Immature natural killer cell (primary cell): ENCODE measurements around the gene TIMD4. TPM values are rescaled to one million over a fixed set of nuclear protein-coding genes. Genes with fewer than 3 reads are reported as not detected.
A peak's percentile ranks its signal among the peaks of the same experiment; 100 is the strongest.
"Not testable (repeated sequence)": the region's sequence is repeated elsewhere in the genome, so short reads cannot be mapped to it uniquely, and the experiment has no call there.

Experiments
- DNase-seq, 3 donors: peaks; one replicate each; pipeline ENCODE4 v3.0.0; 2022; ENCODE audit warnings: mixed read lengths in 1 of 3
- H3K27ac Mint-ChIP-seq, 6 donors: one replicate each; pipeline ENCODE4 v1.8.0; 2020; ENCODE audit warnings: mixed read lengths in 6 of 6, mild to moderate bottlenecking in 5 of 6, inconsistent platforms in 4 of 6, moderate library complexity in 3 of 6
- H3K27me3 Mint-ChIP-seq, 3 donors: one replicate each; pipeline ENCODE4 v1.8.0; 2020 to 2021; ENCODE audit warnings: low read depth in 3 of 3, mild to moderate bottlenecking in 3 of 3, mixed read lengths in 3 of 3, moderate library complexity in 3 of 3, inconsistent platforms in 1 of 3
- H3K36me3 Mint-ChIP-seq, 3 donors: one replicate each; pipeline ENCODE4 v1.8.0; 2020; ENCODE audit warnings: mixed read lengths in 3 of 3, inconsistent platforms in 2 of 3, mild to moderate bottlenecking in 2 of 3
- H3K4me1 Mint-ChIP-seq, 2 donors: one replicate each; pipeline ENCODE4 v1.8.0; 2020; ENCODE audit warnings: inconsistent platforms in 2 of 2, mild to moderate bottlenecking in 2 of 2, mixed read lengths in 2 of 2, moderate library complexity in 1 of 2
- H3K4me3 Mint-ChIP-seq, 5 donors: one replicate each; pipeline ENCODE4 v1.8.0; 2020; ENCODE audit warnings: mild to moderate bottlenecking in 5 of 5, mixed read lengths in 5 of 5, inconsistent platforms in 3 of 5, moderate library complexity in 3 of 5
- H3K9me3 Mint-ChIP-seq, 6 donors: one replicate each; pipeline ENCODE4 v1.8.0; 2020; ENCODE audit warnings: mild to moderate bottlenecking in 6 of 6, mixed read lengths in 6 of 6, inconsistent platforms in 4 of 6, moderate library complexity in 3 of 6
- polyA plus RNA-seq, 3 donors: library from polyadenylated mRNA; unstranded; fragments of 300-500 nt; fragmentation: Illumina TruSeq; gene quantifications; one replicate each; pipeline ENCODE4 v1.2.3, GENCODE V29; 2021

The TIMD4 gene
- polyA plus RNA-seq, result under 1 TPM in 1 of 3 donors, not detected in 2; 0.43 TPM

DNA sequence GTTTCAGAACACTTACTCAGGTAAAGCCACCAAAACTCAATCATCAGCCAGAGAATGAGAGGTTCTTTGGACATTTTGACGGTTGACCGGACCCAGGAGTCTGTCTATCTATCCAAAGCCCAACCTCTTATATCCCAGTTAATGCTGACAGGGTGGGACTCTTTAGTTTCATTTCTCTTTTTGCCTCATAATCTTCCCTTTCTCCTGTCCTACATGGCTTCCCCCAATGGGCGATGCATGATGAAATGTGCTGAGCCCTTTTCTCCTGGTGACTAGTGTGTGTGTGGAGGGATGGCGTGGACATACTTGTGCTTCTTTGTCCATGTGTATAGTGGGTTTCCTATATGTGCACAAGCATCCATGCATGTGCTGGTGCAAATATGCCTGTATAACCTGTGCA is at the start of gene TIMD4:
TIMD4 (minus strand) TSS at position 102 of the 400 bp plus-strand sequence; CDS start at position 74, 28 bp downstream.
- peak within 1 kb of the TSS in 1 of 6 donors; percentile 63 for H3K27ac Mint-ChIP-seq

DNA sequence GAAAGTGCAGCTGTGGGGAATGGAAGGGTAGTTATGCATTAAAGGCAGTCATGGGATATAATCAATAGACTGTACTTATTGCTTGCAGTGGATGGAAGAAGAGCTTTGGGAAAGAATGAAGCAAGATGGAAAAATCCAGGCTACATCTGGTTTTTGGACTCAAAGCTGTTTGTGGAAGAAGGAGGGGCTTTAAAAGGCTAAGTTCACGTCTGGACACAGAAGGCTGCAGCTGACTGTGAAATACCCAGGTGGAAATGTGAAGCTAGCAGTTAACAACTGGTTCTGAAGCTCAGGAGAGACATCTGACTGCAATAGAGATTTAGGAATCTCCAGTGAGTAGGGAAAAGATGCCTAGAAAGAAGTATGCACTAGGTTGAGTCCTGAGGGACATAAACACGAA is 43.2 kb upstream of the TIMD4 start:
- Mint-ChIP-seq H3K4me1 (peaks cover 6 to 15% of the 10 kb centered on the region in 2 donors), H3K27ac (no peak overlapping the region), H3K4me3 (no peak overlapping the region), H3K9me3 (peaks cover 0 to 5% (median 0%) of the 10 kb centered on the region in 6 donors), H3K36me3 (peaks cover 4 to 22% (median 7%) of the 10 kb centered on the region in 3 donors), H3K27me3 (peaks cover 2 to 4% (median 3%) of the 10 kb centered on the region in 3 donors)
- no peak for DNase-seq

More for the DNA sequence above, at the start of gene TIMD4:
- H3K36me3 Mint-ChIP-seq, result peaks cover 0 to 9% (median 5%) of the 10 kb centered on the region in 3 donors
- peaks cover 0 to 6% (median 2%) of the 10 kb centered on the region in 3 donors for H3K27me3 Mint-ChIP-seq
- peaks cover 0 to 3% (median 0%) of the 10 kb centered on the region in 6 donors for H3K9me3 Mint-ChIP-seq
- no peak within 1 kb of the TSS for H3K4me3 Mint-ChIP-seq
- H3K4me1 Mint-ChIP-seq, result no peaks in the 10 kb centered on the region
- DNase-seq, result no peak

DNA sequence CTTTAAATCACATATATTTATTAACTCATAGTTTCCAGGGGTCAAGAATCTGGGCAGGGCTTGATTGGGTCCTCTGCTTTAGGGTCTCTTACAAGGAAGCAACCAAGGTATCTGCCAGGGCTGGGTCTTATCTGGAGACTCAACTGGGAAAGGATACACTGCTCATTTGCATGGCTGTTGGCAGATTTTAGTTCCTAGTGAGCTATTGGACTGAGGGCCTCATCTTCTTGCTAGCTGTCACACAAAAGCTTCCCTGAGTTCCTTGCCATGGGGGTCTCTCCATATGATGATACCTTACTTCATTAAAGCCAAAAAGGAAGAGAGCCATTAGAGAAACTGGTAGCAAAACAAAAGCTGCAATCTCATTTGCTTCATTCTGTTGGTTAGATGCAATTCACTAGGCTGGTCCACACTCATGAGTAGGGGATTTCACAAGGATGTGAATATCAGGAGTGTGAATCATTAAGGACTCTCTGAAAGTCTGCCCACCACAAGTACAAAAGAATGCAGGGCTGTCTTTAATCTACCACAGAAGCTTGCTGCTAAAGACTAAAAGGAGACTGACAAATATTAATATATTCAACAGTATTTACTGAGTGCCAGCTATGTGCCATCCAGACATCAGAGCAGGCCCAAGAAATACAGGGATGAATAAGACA is 42.0 kb upstream of the TIMD4 start:
- H3K27me3 Mint-ChIP-seq, result peaks cover 2 to 4% (median 3%) of the 10 kb centered on the region in 3 donors
- peaks cover 3 to 13% (median 6%) of the 10 kb centered on the region in 6 donors for H3K9me3 Mint-ChIP-seq
- peaks cover 6 to 15% of the 10 kb centered on the region in 2 donors for H3K4me1 Mint-ChIP-seq
- no peak overlapping the region for H3K4me3 Mint-ChIP-seq
- no peak for DNase-seq
- peak overlapping the region in 3 of 6 donors; percentile 11 to 51 (median 41) for H3K27ac Mint-ChIP-seq
- peaks cover 4 to 26% (median 17%) of the 10 kb centered on the region in 3 donors for H3K36me3 Mint-ChIP-seq

DNA sequence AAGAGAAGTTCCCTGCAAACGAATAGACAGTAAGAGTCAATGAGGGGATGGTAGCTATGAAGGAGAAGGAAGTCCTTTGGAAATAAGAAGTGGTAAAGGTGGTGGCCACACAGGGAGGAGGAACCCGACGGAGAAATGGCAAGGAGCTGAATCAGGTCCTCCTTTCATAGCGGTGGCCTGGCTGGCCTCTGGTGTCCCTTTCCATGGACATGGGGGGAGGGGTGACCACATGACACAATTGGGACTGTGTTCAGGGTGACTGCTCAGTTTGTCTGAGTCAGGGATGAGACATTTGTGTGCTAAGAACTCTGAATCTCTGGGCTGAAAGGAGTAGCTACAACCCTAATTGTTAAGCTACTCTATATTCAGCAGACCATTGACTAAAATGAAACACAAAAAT is 28.7 kb upstream of the TIMD4 start:
- H3K27me3 Mint-ChIP-seq, result peaks cover 0 to 3% (median 0%) of the 10 kb centered on the region in 3 donors
- peaks cover 0 to 6% (median 2%) of the 10 kb centered on the region in 6 donors for H3K9me3 Mint-ChIP-seq
- H3K4me3 Mint-ChIP-seq, result no peak overlapping the region
- peak overlapping the region in 1 of 6 donors; percentile 45 for H3K27ac Mint-ChIP-seq
- peaks cover 0 to 2% of the 10 kb centered on the region in 2 donors for H3K4me1 Mint-ChIP-seq
- DNase-seq, result no peak
- peaks cover 0 to 18% (median 0%) of the 10 kb centered on the region in 3 donors for H3K36me3 Mint-ChIP-seq

DNA sequence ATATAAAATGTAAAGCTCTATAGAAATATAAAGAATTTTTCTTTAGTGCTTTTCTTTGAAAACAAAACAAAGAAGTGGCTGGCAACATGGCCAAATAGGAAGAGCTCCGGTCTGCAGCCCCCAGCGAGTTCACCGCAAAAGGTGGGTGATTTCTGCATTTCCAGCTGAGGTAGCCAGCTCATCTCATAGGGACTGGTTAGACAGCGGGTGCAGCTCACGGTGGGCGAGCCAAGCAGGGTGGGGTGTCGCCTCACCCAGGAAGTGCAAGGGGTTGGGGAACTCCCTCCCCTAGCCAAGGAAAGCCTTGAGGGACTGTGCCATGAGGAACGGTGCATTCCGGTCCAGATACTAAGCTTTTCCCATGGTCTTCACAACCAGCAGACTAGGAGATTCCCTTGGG is 21.0 kb upstream of the TIMD4 start:
- no peak for DNase-seq
- Mint-ChIP-seq H3K4me3 (no peak overlapping the region), H3K27me3 (peaks cover 0 to 3% (median 0%) of the 10 kb centered on the region in 3 donors), H3K27ac (peak overlapping the region in 1 of 6 donors; percentile 28), H3K4me1 (peaks cover 0 to 2% of the 10 kb centered on the region in 2 donors), H3K9me3 (peaks cover 0 to 5% (median 3%) of the 10 kb centered on the region in 6 donors), H3K36me3 (peaks cover 0 to 26% (median 0%) of the 10 kb centered on the region in 3 donors)

DNA sequence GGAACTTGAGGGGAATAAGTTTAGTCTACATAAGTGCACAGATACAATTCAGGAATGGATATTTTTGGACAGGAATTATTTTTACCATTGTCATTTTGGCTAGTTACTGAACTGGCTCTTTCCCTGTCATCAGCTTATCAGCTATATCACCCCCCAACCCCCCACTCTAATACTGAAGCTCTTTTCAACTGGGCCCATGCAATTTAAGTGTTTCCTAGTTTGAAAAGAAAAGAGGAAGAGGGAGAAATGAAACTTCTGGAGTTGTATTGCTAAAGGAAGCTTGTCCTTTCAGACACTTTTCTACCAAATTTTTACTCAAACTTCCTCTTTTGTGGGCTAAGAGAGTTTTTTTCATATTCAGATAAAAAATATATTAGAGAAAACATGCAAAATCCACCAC is 18.5 kb upstream of the TIMD4 start:
- no peak for DNase-seq
- Mint-ChIP-seq H3K4me1 (peaks cover 0 to 7% of the 10 kb centered on the region in 2 donors), H3K27me3 (peaks cover 0 to 3% (median 2%) of the 10 kb centered on the region in 3 donors), H3K4me3 (no peak overlapping the region), H3K9me3 (peaks cover 0 to 2% (median 0%) of the 10 kb centered on the region in 6 donors), H3K27ac (no peak overlapping the region), H3K36me3 (peaks cover 0 to 9% (median 0%) of the 10 kb centered on the region in 3 donors)

DNA sequence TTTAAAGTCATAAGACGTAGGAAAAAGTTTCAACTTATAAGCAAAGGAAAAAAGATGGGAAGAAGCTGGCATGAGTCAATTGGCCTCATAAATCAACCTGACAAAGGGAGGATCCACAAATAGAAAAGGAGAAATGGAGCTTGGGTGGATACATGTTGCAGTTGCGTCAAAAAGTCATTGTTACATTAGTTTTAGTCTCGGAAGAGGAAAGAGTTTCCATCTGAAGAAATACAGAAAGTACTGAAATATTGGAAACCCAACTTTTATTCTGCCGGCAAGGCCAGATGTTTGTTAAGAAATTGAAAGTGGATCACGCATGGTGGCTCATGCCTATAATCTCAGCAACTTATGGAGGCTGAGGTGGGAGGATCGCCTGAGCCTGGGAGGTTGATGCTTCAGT is 11.3 kb upstream of the TIMD4 start:
- H3K36me3 Mint-ChIP-seq, result peaks cover 0 to 12% (median 0%) of the 10 kb centered on the region in 3 donors
- H3K9me3 Mint-ChIP-seq, result peaks cover 0 to 1% (median 0%) of the 10 kb centered on the region in 6 donors
- H3K4me1 Mint-ChIP-seq, result peaks cover 3 to 18% of the 10 kb centered on the region in 2 donors
- H3K27ac Mint-ChIP-seq, result peak overlapping the region in 1 of 6 donors; percentile 13
- peaks cover 0 to 5% (median 0%) of the 10 kb centered on the region in 3 donors for H3K27me3 Mint-ChIP-seq
- H3K4me3 Mint-ChIP-seq, result no peak overlapping the region
- no peak for DNase-seq

DNA sequence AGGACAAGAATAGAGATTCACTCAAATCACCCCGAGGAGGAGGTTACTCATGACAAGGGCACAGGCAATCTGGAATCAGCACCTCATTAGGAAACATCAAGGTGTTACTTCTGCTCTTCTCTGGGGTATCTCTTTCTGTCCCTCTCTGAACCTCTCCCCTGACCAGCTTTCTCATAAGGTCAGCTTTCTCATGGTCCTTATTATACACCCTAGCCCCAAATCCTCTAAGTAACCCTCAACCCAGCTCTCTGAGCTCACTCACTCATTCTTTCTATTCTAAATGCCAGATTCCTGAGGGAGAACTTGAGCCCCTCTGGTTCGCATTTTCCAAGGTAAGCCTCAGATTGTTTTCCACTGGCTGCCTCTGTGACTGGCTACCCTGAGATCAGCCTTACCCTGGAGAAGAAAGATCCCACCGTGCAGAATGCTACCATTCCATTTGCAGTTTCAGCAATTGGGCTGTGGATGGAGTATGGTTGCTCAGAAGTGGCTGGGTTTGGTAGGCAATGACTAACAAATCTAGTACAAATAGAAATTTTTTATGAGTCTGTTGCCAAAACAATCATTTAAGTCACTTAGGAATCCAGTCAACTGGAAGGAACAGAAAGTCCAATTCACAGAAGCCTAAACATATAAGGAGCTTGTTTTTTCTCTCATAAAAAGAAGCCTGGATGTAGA is 9.0 kb upstream of the TIMD4 start:
- Mint-ChIP-seq H3K36me3 (peaks cover 0 to 12% (median 0%) of the 10 kb centered on the region in 3 donors), H3K9me3 (peaks cover 0 to 1% (median 0%) of the 10 kb centered on the region in 6 donors), H3K4me1 (peaks cover 3 to 16% of the 10 kb centered on the region in 2 donors), H3K4me3 (no peak overlapping the region), H3K27ac (peak overlapping the region in 2 of 6 donors; percentile 12 to 54), H3K27me3 (peaks cover 0 to 5% (median 0%) of the 10 kb centered on the region in 3 donors)
- DNase-seq, result no peak

DNA sequence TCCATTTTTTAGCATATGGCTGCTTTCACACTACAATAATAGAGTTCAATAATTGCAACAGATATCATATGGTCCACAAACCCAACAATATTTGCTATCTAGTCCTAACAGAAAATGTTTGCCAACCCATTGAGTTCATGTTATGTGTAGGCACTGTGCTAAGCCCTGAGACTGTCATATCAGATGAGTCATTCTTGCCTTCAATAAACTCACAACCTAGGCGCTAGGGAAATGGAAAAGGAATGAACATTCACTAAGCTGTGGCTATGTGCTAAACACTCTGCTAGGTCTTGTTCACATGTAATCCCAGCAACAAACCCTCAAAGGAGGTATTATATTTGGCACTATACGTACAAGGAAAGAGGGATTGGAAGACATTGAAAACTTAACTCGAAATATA is 8.4 kb upstream of the TIMD4 start:
- Mint-ChIP-seq H3K4me1 (peaks cover 3 to 10% of the 10 kb centered on the region in 2 donors), H3K36me3 (peaks cover 0 to 12% (median 0%) of the 10 kb centered on the region in 3 donors), H3K9me3 (peaks cover 0 to 1% (median 0%) of the 10 kb centered on the region in 6 donors), H3K27me3 (peaks cover 0 to 3% (median 0%) of the 10 kb centered on the region in 3 donors), H3K27ac (peak overlapping the region in 2 of 6 donors; percentile 1 to 54), H3K4me3 (no peak overlapping the region)
- no peak for DNase-seq

DNA sequence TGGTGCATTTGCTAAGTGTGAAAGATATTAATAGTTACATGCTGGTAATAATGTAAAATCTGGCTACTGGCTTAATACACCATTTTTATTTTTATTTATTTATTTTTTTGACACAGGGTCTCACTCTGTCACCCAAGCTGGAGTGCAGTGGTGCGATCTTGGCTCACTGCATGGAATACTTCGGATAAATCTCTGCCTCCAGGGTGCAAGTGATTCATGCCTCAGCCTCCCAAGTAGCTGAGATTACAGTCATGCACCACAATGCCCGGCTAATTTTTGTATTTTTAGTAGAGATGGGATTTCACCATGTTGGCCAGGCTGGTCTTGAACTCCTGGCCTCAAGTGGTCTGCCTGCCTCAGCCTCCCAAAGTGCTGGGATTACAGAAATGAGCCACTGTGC is 4.4 kb upstream of the TIMD4 start:
- not testable (repeated sequence) for H3K4me1 Mint-ChIP-seq, H3K4me3 Mint-ChIP-seq, H3K36me3 Mint-ChIP-seq, DNase-seq, H3K27me3 Mint-ChIP-seq, H3K27ac Mint-ChIP-seq, H3K9me3 Mint-ChIP-seq

DNA sequence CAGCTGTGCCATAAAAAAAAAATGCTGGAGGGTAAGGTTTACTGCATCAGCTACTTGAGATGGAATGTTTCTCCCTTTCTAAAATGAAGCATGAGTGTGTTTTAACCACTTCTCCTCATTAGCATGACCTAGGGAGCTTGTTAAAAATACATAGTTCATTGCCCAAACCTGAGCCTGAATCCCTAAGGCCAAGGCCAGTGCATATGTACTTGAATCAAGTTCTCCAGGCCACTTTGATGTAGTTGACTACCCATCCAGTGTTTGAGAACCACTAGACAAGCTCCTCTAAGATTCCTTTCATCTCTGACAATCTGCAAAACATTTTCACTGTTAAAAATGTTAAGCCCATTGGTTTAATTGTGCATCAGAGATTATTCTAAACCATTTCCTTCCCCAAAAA is 6.7 kb downstream of the TIMD4 start:
- Mint-ChIP-seq H3K9me3 (no peaks in the 10 kb centered on the region), H3K27ac (peak overlapping the region in 3 of 6 donors; percentile 8 to 78 (median 59)), H3K27me3 (peaks cover 1 to 2% (median 2%) of the 10 kb centered on the region in 3 donors), H3K4me1 (peaks cover 8 to 10% of the 10 kb centered on the region in 2 donors), H3K4me3 (peak overlapping the region in 1 of 5 donors; percentile 27), H3K36me3 (peaks cover 8 to 17% (median 11%) of the 10 kb centered on the region in 3 donors)
- DNase-seq, result no peak

DNA sequence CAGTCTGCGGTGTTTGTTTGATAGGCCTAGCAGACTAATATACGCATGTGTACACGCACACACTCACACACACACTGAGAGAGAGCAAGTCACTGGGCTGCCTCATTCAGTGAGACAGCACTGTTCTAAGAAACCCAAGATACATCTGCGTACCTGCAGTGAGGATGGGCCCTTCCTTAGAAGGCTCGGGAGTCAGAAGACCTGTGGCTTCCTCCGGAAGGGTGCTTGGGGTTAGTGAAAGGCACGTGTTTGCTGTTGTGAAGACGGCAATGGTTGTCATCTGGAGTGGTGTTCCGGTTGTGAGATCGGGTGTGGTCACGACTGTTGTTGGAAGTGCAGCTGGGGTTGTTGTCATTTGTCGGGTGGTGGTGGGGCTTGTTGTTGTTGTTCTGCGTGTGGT is 11.7 kb downstream of the TIMD4 start:
- H3K9me3 Mint-ChIP-seq, result no peaks in the 10 kb centered on the region
- peak overlapping the region in 1 of 5 donors; percentile 5 for H3K4me3 Mint-ChIP-seq
- peaks cover 3 to 18% of the 10 kb centered on the region in 2 donors for H3K4me1 Mint-ChIP-seq
- peak overlapping the region in 3 of 6 donors; percentile 14 to 51 (median 18) for H3K27ac Mint-ChIP-seq
- peaks cover 11 to 40% (median 14%) of the 10 kb centered on the region in 3 donors for H3K36me3 Mint-ChIP-seq
- peaks cover 0 to 5% (median 2%) of the 10 kb centered on the region in 3 donors for H3K27me3 Mint-ChIP-seq
- no peak for DNase-seq

DNA sequence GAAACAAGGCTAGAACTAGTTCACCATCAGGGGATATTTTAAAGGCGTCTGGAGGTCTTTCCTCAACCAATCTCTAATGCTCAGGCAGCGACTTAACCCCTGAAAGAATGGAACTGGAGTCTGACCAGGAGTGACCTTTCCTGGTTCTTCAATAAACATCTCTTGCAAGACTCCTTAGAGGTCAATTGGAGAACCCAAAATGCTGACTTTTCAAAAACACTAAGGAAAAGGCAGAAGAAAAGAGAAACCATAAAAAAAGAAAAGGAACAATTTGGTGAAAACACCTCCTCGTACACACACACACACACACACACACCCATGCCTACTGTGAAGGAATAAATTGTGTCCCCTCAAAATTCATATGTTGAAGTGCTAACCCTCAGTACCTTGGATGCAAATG is 12.3 kb downstream of the TIMD4 start:
- Mint-ChIP-seq H3K36me3 (peaks cover 11 to 46% (median 14%) of the 10 kb centered on the region in 3 donors), H3K4me1 (peaks cover 3 to 15% of the 10 kb centered on the region in 2 donors), H3K27me3 (peaks cover 0 to 5% (median 2%) of the 10 kb centered on the region in 3 donors), H3K4me3 (no peak overlapping the region), H3K9me3 (no peaks in the 10 kb centered on the region), H3K27ac (peak overlapping the region in 3 of 6 donors; percentile 5 to 58 (median 18))
- DNase-seq, result no peak
